Measurements from ENCODE around the gene SIGLEC6.

SIGLEC6 gene

DNA sequence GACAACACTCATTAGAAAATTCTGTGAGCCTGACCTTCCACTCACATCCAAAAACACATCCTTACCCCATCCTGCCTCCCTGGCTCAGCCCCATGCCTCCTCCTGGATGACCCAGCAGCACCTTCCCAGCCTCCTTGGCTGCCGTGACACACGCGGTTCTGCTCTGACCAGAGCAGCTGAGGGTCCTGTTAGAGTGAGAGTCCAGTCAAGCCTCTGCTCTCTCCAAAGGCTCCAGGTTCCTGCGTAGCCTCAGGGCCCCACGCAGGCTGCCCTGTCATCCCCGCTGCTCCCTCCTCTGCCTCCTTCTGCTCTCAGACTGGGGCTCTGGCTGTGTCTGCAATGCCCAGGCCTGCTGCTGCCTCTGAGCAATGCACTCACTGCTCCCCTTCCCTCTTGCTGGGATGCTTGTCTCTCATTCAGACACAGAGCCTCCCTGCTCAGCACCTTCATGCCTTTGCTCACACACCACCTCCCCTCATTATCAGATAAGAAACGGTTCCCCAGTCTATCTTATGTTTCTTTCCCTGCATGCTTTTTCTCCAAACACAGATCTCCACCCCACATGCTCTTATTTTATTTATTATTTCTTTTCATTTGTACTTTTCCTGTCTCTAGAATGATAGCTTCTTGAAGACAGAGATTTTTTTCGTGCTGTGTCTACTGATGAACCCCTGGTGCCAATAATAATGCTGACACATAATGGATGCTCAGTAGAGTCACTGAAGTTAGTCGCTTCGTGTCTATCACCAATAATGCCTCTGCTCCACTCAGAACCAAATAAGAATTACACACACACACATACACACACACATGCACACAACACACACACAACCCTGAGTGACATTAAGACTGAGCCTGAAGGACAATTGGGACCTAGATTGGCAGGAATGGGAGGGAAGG is 10.2 kb upstream of the SIGLEC6 start:
- H3K4me3 ChIP-seq (ENCODE audit: low read depth, low read length) = no peak overlapping the region
- TF ChIP-seq, protein P1, sequence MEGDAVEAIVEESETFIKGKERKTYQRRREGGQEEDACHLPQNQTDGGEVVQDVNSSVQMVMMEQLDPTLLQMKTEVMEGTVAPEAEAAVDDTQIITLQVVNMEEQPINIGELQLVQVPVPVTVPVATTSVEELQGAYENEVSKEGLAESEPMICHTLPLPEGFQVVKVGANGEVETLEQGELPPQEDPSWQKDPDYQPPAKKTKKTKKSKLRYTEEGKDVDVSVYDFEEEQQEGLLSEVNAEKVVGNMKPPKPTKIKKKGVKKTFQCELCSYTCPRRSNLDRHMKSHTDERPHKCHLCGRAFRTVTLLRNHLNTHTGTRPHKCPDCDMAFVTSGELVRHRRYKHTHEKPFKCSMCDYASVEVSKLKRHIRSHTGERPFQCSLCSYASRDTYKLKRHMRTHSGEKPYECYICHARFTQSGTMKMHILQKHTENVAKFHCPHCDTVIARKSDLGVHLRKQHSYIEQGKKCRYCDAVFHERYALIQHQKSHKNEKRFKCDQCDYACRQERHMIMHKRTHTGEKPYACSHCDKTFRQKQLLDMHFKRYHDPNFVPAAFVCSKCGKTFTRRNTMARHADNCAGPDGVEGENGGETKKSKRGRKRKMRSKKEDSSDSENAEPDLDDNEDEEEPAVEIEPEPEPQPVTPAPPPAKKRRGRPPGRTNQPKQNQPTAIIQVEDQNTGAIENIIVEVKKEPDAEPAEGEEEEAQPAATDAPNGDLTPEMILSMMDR (IDR thresholded peaks at IDR 0.05; ENCODE audit: low read depth, low read length) = no peak

DNA sequence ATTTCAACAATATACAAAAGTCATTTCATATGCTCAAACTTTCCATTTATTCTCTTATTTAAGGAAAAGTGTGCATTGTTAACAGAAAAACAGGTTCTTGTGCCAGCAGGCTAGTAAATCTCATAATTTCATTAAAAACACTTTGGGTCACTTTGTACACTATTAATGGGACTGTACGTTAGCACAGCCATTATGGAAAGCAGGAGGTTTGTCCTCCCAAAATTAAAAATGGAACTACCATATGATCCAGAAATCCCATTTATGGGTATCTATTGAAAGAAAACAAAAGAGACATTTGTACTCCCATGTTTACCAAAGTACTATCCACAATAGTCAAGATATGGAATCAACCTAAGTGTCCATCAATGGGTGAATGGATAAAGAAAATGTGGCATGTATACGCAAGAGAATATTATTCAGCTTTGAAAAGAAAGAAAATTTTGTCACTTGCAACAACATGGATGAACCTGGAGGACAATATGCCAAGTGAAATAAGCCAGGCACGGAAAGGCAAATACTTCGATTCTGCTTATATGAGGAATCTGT is 8.4 kb upstream of the SIGLEC6 start:
- TF ChIP-seq, protein P1 (IDR thresholded peaks at IDR 0.05; ENCODE audit: low read depth, low read length) = no peak
- H3K4me3 ChIP-seq (ENCODE audit: low read depth, low read length) = no peak overlapping the region

DNA sequence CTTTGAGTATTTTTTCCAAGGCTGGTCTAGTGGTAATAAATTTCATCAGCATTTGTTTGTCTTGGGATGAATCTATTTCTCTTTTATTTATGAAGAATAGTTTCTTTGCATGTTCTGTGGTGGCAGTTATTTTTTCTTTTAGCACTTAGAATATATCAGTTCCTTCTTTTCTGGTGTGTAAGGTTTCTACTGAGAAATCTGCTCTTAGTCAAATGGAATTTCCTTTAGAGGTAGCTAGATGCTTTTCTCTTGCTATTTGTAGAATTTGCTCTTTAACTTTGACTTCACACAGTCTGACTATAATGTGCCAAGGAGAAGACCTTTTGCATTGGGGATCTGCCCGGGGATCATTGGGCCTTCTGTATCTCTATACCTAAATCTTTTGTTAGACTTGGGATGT is 4.1 kb upstream of the SIGLEC6 start:
- no peak overlapping the region for H3K4me3 ChIP-seq (ENCODE audit: low read depth, low read length)
- TF ChIP-seq, protein P1 (IDR thresholded peaks at IDR 0.05; ENCODE audit: low read depth, low read length) = no peak

DNA sequence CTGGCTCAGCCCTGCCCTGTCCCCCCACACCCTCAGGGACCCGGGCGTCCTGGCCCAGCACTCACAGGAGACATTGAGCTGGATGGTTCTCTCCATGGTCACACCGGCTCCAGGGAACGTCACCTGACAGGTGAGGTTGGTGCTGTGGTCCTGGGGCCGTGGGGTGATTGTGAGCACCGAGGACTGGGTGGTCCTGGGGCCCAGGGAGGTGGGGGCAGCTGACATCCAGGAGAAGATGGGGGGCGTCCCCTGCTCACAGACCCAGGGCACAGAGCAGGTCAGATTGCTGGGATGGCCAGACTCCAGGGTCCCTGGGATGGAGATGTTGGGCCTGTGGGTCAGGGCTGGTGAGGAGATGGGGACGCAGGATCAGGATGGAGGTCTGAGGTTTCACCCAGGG is 854 bp downstream of the SIGLEC6 start:
- H3K4me3 ChIP-seq (ENCODE audit: low read depth, low read length) = no peak overlapping the region
- TF ChIP-seq, protein P1 (IDR thresholded peaks at IDR 0.05; ENCODE audit: low read depth, low read length) = no peak

DNA sequence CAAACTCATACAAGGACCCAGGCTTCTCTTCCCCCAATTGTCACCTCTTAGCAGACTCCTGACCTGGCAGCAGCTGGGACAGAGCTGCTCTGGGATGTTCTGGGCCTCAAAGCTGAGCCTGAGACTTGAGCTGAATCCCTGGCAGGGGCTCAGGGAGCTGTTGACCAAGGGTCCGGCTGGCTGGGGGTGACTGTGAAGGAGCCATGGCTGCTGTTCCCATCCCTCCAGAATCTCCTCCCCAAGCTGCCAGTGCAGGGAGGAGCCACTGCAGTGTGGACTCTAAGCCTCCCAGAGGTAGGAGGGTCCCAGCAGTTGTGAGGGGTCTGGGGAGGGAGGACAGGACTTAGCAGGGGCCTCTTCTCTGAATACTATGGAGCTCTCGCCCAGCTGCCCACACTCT is 2.2 kb downstream of the SIGLEC6 start:
- H3K4me3 ChIP-seq (ENCODE audit: low read depth, low read length) = no peak overlapping the region
- TF ChIP-seq, protein P1 (IDR thresholded peaks at IDR 0.05; ENCODE audit: low read depth, low read length) = no peak

DNA sequence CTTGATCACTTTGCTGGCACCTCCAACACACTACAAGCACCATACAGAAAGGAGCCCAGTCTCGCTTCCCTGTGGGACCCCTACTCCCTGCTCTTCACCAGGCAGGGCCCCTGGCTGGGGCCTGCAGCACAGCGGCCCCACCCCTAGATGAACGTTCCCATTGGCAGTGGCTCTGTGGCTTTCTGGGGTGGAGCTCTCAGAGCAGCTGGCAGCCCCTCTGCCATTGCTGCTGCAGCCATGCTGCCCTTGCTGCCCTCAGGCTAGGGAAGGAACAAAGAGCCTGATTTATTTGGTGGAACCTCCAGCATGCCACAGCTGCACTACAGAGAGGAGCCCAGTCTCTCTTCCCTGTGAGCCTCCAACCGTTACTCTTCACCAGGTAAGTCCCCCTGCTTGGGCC is 5.8 kb downstream of the SIGLEC6 start:
- TF ChIP-seq, protein P1 (IDR thresholded peaks at IDR 0.05; ENCODE audit: low read depth, low read length) = no peak
- no peak overlapping the region for H3K4me3 ChIP-seq (ENCODE audit: low read depth, low read length)

DNA sequence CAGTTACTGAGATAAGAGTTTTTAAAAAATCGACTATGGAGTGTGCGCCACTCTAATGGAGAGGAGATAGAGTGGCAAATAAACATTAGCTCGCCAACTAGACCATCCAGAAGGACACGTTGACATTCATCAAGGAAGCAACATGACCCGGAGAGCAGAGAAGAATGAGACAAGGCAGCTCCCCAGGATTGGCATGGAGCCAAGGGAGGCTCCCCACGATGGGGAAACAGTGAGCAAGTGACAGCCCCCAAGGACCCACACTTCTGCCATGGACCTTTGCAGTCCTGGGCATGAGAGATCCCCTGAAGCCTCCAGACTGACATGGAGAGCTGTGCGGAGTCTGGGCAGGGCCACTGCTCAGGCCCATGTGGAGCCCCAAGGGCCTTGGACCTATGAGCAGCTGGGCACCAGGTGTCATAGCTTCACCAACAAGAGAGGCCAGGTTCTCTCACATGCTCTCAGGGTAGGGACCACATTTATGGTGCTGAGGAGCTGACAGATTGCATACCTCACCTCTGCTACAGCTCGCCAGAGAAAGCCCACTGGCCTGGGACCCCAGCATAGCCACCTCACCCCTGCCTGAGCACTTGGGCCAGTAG is 6.7 kb downstream of the SIGLEC6 start:
- TF ChIP-seq, protein P1 (IDR thresholded peaks at IDR 0.05; ENCODE audit: low read depth, low read length) = no peak
- H3K4me3 ChIP-seq (ENCODE audit: low read depth, low read length) = no peak overlapping the region

Measured in WI38 (cell line).